Frontal cortex (tissue), 4 donors: Measurements from ENCODE around the gene OR6C2. TPM values are rescaled to one million over a fixed set of nuclear protein-coding genes. Genes with fewer than 3 reads are reported as not detected.
"Not testable (repeated sequence)": the region's sequence is repeated elsewhere in the genome, so short reads cannot be mapped to it uniquely, and the experiment has no call there.

Experiments used
- DNase-seq, 2 donors: peaks; one replicate each; pipeline ENCODE4 v3.0.0; 2012; ENCODE audit warnings: low spot score in 2 of 2
- FAIRE-seq: peaks from 2 replicates; lab custom pipeline; 2012; peaks lifted over from hg19 to GRCh38; lab: Jason Lieb, UNC
- total RNA-seq: library from RNA; depleted of rRNA; stranded (reverse); fragments of >200 nt; gene quantifications from one replicate; pipeline ENCODE4 v1.2.3, GENCODE V29; 2014
- donor health status: control.
- donor health status: control.
- donor health status: control.

Gene OR6C2
- not detected for total RNA-seq

DNA sequence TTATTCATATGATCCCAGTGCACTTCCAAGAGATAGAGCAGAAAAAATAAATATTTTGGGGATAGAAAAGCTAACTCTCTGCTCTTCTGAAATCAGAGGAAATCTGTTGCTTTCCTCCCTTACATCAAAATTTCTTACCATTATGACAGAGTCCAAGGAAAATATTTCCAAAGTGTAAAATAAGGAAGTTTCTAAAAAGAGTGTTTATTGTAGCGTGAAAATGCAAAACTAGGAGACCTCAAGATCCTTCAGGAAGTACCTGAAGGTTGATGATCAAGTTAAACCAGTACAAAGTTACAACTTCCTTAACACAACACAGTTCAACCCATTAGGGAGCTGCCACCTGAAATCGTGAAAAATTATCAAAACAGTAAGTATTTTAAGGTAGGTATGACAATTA lies at the start of gene OR6C2:
Gene OR6C2, plus strand, starts transcription at position 301 of the 400 bp plus-strand sequence. CDS start 8,138 bp downstream, outside the sequence.
- DNase-seq: no peak
- no peak for FAIRE-seq

DNA sequence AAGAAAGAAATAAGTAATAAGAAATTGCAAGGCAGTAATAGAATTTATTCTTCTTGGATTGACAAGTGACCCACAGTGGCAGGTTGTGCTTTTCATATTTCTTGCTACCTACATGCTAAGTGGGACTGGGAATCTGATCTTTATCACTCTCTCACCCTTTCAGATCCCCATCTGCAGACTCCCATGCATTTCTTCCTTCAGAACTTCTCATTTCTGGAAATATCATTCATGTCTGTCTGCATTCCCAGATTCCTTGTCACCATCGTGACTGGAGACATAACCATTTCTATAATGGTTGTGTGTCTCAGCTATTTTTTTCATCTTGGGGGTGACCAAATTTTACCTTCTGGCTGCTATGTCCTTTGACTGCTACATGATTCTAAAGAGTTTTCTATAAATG lies 47.5 kb upstream of the OR6C2 start:
- DNase-seq: no peak
- FAIRE-seq: no peak

DNA sequence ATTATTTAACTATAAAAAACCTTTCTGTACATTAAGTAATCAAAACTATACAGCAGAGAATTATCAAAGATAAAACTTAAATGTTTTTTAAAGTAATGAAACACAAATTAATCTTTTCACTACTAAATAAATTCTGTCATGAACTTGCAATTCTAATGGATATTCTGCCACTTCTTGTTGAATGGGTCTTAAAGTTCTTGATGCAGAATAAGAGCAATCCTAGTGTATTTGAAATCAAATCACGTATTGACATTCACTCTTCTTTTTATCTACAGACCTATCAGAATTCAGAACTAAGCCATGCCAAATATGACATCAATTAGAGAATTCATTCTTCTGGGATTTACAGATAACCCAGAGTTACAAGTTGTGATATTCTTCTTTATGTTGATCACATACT lies 43.6 kb upstream of the OR6C2 start, which contains the start of gene OR6C65:
Gene OR6C65, plus strand, starts transcription at position 301 of the 400 bp plus-strand sequence. Its CDS starts 0 bp downstream, at position 301.
- no peak for DNase-seq
- peak; percentile 23 for FAIRE-seq

DNA sequence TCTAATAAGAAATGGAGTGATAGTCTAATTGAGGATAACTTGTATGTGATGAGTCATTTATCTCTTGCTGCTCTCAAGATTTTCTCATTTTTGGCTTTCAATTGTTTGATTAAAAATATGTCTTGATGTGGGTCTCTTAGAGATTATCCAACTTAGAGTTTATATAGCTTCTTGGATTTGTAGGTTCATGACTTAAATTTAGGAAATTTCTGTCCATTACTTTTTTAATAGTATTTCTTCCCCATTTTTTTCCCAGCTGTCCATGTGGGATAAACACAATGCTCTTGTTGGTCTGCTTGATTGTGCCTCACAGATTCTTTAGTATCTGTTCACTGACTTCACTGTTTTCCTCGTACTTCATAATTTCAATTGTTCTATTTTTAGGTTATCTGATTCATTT lies 36.0 kb upstream of the OR6C2 start:
- DNase-seq (no peak), FAIRE-seq (no peak)

DNA sequence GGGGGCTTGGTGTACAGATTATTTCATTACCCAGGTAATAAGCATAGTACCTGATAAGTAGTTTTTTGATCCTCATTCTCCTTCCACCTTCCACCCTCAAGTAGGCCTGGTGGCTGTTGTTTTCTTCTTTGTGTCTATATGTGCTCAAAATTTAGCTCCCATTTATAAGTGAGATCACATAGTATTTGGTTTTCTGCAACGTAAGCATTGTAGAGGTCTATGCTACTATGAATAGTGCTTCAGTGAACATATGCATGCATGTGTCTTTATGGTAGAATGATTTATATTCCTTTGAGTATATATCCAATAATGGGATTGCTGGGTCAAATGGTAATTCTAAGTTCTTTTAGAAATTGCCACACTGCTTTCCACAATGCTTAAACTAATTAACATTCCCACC lies 34.7 kb upstream of the OR6C2 start:
- not testable (repeated sequence) for DNase-seq, FAIRE-seq

DNA sequence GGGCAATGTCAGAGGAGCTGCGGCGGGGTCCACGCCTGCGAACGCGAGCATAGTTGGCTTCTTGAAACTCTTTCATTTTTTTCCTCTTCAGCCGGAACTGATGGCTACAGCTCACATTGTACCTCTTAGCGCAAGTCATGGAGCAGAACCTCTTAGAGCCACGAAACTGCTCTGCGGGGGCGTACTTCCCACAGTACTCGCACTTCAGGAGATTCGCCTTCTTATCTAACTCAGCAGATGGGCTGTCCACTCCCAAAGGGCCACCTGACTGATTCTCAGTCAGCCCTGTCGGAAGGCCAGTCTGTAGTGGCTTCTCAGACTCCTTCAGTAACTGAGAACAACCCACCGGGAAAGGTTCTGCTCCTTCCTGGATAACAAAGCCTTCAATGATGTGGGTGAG lies 31.7 kb upstream of the OR6C2 start:
- FAIRE-seq: not testable (repeated sequence)

DNA sequence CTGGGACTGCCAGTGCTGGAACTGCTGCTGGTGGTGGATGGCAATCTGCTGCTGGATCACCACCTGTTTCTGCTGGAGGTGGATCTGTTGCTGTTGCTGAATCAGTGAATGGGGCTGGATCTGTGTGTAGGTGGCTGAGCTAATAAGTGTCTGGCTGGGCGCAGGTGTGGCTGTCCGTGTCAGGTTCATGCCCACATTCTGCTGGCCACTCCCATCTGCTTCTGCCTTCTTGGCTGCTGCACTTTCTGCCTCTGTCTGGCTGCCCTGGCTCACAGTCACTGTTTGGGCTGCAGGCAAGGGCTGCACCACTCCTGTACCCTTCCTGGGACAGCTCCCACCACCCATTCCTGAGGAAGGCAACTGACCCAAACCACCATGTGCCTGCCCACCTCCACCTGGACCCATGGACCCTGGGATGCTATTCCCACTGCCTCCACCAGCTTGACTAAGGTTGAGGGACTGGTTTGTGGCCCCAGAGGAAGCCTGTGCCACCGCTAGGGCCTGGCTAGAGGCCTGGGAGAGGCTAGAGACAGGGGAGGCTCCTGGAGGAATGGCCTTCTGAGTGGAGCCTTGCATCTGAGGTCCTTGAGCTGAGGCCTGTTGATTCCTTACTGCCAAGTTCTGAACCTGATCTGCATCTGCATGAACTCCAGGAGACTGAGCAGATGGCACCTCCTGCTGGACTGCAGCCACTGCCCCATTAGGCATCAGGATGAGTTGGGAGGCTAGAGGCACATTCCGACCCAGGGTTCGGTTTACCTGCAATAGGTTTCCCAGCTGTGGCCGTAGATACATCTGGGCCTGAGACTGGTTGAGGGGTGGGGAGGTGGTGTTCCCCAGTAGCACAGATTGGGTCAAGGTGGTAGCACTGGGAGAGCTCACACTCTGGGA lies 30.1 kb upstream of the OR6C2 start:
- FAIRE-seq, DNase-seq: not testable (repeated sequence)

More for the DNA sequence above, 31.7 kb upstream of the OR6C2 start:
- DNase-seq: not testable (repeated sequence)

DNA sequence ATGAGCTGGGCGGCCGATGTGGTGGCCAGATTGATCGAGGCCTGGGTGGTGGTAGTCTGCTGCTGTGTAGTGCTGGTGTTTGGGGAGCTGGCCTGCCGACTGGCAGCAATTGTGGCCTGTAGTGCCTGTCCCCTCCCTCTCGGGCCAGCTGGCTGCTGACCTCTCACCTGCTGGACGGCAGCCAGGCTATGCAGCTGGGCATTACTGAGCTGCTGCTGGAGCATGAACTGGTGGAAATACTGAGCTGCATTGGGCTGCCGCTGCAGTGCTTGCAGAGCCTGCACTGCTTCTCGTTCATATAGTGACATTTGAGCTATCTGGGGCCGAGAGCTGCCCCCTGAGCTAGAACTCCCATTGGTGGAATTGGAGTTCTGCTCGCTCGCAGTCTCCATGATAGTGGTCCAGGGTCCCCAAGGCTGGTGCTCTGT lies 29.5 kb upstream of the OR6C2 start:
- DNase-seq, FAIRE-seq: not testable (repeated sequence)

DNA sequence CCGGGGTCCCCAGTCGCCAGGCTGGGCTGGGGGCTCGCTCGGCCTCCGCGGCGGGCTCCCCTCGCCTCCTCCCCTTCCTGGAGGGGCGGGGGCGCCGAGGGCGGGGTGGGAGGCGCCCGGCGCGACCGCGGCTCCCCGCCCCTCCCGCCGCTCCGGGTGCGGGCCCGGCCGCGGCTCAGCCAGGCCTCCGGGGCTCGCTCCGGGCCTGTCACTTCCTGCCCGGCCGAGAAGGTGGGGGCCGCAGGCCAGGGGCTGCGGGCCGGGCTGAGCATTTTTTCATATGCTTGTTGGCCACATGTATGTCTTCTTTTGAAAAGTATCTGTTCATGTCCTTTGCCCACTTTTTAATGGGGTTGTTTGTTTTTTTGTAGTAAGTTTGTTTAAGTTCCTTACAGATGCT lies 29.0 kb upstream of the OR6C2 start:
- not testable (repeated sequence) for DNase-seq, FAIRE-seq

DNA sequence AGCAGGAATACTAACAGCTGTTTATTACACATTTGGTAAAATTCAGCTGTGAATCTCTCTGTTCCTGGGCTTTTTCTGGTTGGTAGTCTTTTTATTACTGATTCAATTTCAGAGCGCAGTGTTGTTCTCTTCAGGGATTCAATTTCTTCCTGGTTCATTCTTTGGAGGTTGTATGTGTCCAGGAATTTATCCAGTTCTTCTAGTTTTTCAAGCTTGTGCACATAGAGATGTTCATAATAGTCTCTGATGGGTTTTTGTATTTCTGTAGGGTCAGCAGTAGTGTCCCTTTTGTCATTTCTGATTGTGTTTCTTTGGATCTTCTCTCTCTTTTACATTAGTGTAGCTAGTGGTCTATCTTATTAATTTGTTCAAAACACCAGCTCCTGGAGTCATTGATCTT lies 26.9 kb upstream of the OR6C2 start:
- DNase-seq (no peak), FAIRE-seq (no peak)

DNA sequence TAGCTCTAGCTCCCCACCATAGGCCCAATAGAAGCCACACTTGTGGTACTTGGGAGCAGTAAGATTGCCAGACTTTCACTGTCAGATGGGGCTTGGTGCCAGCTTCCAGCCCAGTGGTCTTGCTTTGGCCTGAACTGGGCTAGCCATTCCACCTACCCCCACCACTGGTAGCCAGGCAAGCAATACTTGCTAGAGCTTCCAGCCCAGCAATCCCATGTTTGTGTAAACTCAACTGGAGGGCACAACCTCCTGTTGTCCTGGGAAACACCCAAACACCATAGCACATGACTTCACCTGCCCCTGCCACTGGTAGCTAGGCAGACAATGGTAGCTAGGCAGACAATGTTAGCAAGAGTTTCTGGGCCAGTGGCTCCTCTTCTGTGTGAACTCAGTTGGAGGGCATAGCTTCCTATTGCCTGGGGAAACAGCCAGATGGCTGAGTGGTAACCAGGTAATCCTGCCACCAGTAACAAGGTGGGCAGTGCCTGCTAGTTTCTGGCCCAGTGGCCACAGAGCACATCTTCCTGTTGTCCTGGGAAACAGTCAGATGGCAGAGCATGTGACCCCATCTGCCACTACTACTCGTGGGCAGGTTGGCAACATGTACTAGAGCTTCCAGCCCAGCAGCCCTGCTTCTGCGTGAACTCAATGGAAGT lies 23.4 kb upstream of the OR6C2 start:
- no peak for DNase-seq
- FAIRE-seq: no peak

DNA sequence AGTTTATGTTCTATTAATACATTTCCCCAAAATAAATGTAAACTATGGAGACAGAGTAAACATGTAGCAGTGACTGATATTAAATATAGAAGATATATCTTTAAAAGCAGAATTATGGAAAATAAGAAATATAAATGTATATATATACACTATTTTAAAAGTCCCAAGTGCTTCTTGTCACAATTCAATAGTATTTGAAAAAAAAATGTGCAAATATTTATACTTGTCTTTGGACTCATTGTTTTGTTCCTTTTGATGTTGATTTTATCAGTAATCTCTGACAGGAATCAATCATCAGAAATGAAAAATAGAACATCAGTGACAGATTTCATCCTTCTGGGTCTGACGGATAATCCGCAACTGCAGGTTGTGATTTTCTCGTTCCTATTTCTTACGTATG lies 17.9 kb upstream of the OR6C2 start, which contains the start of gene OR6C76:
Gene OR6C76, plus strand, starts transcription at position 301 of the 400 bp plus-strand sequence. Its CDS starts 0 bp downstream, at position 301.
- DNase-seq (no peak), FAIRE-seq (no peak)

DNA sequence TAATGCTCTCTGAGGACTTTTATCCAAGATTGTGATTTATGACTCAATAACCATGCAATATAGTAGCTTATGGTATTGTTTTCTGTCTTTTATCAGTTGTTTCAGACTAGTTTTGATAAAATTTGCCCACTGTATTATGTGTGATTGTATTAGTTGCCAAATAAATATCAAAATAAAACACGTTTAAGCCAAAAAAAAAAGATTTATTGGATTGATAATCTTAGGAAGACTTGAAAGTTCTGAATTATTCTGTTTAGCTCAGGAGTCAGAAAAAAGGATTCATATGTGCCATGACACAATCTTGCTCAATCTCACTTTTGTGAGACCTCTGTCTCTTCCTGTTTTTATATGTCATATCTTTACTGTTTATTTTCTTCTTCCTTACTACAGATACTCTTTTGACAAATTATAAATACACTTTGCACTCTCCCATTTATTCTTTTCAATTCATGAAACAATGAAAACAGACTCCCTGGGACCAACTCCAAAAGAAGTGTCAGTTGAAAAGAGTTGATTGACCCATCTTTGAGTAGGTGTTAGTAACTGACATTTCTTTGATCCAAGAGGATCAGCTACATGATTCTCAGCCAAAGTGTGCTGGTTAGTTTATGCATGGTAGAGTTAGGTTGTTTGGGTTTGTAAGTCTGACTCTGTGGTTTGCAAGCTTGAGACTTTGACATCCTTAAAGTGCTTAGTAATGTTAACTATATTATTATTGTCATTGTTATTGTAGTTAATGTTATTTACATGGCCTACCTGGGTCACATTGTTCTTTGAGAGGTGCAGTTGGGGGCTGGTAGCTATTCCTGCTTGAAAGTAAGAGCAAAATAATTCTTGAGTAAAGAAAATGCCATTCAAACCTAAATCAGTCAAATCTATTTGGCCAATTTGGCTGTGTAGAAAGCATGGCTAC lies 15.3 kb upstream of the OR6C2 start:
- FAIRE-seq: no peak

DNA sequence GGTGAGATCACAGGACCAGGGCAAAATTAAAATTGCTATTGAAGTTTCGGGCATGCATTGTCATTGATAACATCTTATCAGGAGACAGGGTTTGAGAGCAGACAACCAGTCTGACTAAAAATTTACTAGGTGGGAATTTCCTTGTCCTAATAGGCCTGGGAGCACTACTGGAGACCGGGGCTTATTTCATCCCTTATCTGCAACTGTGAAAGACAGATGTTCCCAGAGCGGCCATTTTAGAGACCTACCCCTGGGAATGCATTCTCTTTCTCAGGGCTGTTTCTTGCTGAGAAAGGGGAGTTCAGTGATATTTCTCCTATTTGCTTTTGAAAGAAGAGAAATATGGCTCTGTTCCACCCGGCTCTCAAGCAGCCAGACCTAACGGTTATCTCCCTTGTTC lies 2.6 kb upstream of the OR6C2 start:
- not testable (repeated sequence) for DNase-seq, FAIRE-seq

More for the DNA sequence above, 15.3 kb upstream of the OR6C2 start:
- no peak for DNase-seq

DNA sequence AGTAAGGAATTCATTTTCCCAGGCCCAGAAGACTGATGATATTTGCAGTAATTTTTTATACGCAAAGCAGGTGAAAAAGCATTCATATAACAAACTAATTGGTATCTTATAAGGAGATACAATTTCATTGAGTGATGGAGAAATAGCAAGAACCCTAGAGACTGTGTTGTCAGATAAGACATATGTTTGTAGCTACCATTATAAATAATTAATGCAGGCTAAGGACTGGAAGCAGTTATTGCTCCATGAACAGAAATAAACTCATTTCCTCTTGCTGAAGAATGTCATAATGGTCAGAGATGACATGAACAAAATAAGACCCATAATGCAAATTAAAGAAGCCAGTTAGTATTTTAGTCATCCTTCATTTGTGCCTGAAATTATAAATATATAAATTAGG lies 1.5 kb downstream of the OR6C2 start:
- FAIRE-seq (no peak), DNase-seq (no peak)

DNA sequence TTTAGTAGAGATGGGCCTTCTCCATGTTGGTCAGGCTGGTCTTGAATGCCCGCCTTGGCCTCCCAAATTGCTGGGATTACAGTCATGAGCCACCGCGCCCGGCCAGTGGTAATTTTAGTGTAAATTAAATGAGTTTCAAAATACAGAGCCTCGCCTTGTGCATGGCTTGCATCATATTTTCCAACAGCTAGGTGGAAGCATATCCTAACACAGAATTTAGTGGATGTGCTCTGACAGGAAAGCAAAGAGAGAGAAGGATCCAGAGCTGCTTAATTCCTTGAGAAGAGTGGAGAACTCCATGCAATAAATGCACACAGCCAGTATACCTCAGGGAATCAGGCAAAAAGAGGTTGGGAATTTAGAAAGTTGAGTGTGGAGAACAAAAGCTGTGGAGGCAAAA lies 2.5 kb downstream of the OR6C2 start:
- FAIRE-seq (no peak), DNase-seq (no peak)

DNA sequence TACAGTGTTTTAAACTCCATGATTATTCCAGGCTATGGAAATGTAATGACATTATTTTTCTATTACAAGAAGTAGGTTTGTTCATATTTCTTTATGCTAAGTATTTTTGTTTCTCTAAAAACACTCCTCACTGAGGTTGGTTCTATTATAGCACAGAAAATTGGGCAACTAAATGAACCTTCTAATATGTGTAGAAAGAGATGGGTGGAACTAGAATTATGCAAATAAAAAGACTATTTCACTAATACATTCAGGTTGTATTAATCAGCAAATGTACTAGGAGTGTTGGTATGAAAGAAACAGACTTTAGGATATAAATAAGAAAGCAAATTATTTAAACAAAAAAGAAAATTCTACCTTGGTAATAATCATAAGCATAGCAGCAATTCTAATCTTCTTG lies 4.9 kb downstream of the OR6C2 start:
- no peak for FAIRE-seq

DNA sequence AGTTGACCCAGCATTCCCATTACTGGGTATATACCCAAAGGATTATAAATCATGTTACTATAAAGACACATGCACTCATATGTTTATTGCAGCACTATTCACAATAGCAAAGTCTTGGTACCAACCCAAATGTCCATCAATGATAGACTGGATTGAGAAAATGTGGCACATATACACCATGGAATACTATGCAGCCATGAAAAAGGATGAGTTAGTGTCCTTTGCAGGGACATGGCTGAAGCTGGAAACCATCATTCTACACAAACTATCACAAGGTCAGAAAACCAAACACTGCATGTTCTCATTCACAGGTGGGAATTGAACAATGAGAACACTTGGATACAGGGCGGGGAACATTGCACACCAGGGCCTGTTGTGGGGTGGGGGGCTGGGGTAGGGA lies 21.1 kb downstream of the OR6C2 start:
- DNase-seq, FAIRE-seq: not testable (repeated sequence)

More for the DNA sequence above, 4.9 kb downstream of the OR6C2 start:
- DNase-seq: no peak

DNA sequence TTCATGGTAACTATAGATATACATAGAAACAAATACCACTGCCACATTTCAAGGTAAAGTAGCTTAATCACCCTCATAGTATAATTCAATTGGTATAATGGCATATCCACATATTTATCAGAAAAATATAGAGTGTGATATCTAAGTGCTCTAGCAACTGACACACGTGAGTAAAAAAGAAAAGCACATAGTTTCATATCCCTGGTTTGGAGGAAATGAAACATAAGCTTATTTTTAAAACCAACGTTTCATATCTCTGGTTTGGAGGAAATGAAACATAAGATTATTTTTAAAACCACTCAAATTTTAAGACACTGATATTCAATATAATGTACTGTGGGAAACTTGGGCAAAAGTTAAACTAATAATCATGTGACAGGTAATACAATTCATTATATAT lies 24.0 kb downstream of the OR6C2 start:
- DNase-seq: no peak
- FAIRE-seq: no peak

DNA sequence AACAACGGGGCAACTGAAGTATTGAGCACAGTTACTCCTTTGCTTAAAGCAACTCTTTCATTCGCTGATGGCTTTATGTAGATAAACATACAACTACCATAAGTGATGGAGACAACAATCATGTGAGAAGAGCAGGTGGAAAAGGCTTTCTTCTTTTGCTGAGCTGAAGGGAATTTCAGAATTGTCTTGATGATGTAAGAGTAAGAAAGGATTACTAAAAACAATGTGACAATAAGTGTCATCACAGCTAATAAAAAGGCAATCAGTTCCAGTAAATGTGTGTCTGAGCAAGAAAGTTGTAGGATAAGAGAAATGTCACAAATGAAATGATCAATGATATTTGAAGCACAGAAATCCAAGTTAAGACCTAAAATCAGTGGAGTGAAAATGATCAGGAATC lies 25.4 kb downstream of the OR6C2 start:
- FAIRE-seq: no peak
- DNase-seq: no peak
